K562 (cell line): Measurements from ENCODE around the gene SLC38A10. TPM values are rescaled to one million over a fixed set of nuclear protein-coding genes. Genes with fewer than 3 reads are reported as not detected.

Source experiments
- ATAC-seq: fragments of 200-7000 bp; cut with Tn5 transposase; 3 replicates; pipeline ENCODE4 v1.9.1; 2020; ENCODE audit warnings: moderate library complexity
- BruUV-seq: library from RNA; stranded (reverse); fragments of 400-500 nt; replicated peaks from 2 replicates; lab custom pipeline; 2021; lab: Mats Ljungman, UMichigan
- CTCF ChIA-PET: fragments of 300-600 bp; formaldehyde crosslinking; extraction: SDS; loops from one replicate; lab custom pipeline; 2021; ENCODE audit warnings: low intra/inter-chr PET ratio; lab: Yijun Ruan, JAX
- POLR2A ChIA-PET: fragments of 300-600, 350-650 bp; sonication (Branson Sonifier 250); formaldehyde crosslinking; extraction: SDS; loops from one replicate; lab custom pipeline; 2021; ENCODE audit warnings: antibody characterized with exemption, inconsistent platforms; lab: Yijun Ruan, JAX
- DNase-seq, 4 experiments: peaks; one replicate each; pipeline versions ENCODE4 v3.0.0 to v3.0.0-alpha.2; 2011 to 2018; ENCODE audit warnings: low spot score in 3 of 4, mixed read lengths in 3 of 4; ENCODE audit errors: extremely low read depth in 1 of 4
- FAIRE-seq: peaks from 2 replicates; lab custom pipeline; 2011; peaks lifted over from hg19 to GRCh38; lab: Jason Lieb, UNC
- H2AFZ ChIP-seq: 2 replicates; pipeline ENCODE4 v1.6.0; 2011; ENCODE audit warnings: low read depth, low read length, control low read depth, inconsistent platforms
- H3K27ac ChIP-seq: fragments of 200-600 bp; 3 replicates; pipeline ENCODE4 v1.8.0; 2011; ENCODE audit warnings: low read depth, mild to moderate bottlenecking, control low read depth, inconsistent platforms, low read length, moderate library complexity, mixed read lengths; ENCODE audit errors: extremely low read depth
- H3K27me3 ChIP-seq, 2 experiments: fragments of 300-600 bp in 1 of 2; 2 replicates in 1 of 2; 3 replicates in 1 of 2; pipeline versions ENCODE4 v1.6.0 to v1.8.0; 2011; ENCODE audit warnings: inconsistent platforms in 2 of 2, low read length in 2 of 2, mild to moderate bottlenecking in 1 of 2, mixed read lengths in 1 of 2, moderate library complexity in 1 of 2; ENCODE audit not compliant: control insufficient read depth in 2 of 2, insufficient read depth in 2 of 2
- H3K36me3 ChIP-seq: fragments of 300-600 bp; 3 replicates; pipeline ENCODE4 v1.8.0; 2011; ENCODE audit warnings: mild to moderate bottlenecking, low read length, inconsistent platforms; ENCODE audit not compliant: control insufficient read depth, insufficient read depth
- H3K4me1 ChIP-seq, 2 experiments: fragments of 200-600 bp in 1 of 2; replicated peaks in 1 of 2; 2 replicates in 1 of 2; 3 replicates in 1 of 2; pipeline versions ENCODE4 v1.5.1 to v1.8.0; 2011; ENCODE audit warnings: inconsistent platforms in 2 of 2, low read length in 2 of 2, mild to moderate bottlenecking in 1 of 2, mixed read lengths in 1 of 2, moderate library complexity in 1 of 2; ENCODE audit not compliant: control insufficient read depth in 2 of 2, insufficient read depth in 2 of 2
- H3K4me2 ChIP-seq: 2 replicates; pipeline ENCODE4 v1.6.1; 2011; ENCODE audit warnings: low read length, control low read depth, inconsistent platforms, mixed read lengths; ENCODE audit not compliant: insufficient read depth
- H3K4me3 ChIP-seq: fragments of 200-600 bp; sonication (generic), shearing (Covaris generic); 2 replicates; pipeline ENCODE4 v1.5.1; 2016; ENCODE audit warnings: control low read depth, inconsistent platforms
- H3K79me2 ChIP-seq: fragments of 200-600 bp; 3 replicates; pipeline ENCODE4 v1.8.0; 2011; ENCODE audit warnings: low read length, inconsistent platforms; ENCODE audit not compliant: control insufficient read depth, insufficient read depth
- H3K9ac ChIP-seq, 2 experiments: 2 replicates each; pipeline versions ENCODE4 v1.6.0 to v1.6.1; 2011; ENCODE audit warnings: low read depth in 2 of 2, low read length in 2 of 2, control low read depth in 1 of 2, inconsistent platforms in 1 of 2, mild to moderate bottlenecking in 1 of 2, mixed read lengths in 1 of 2; ENCODE audit not compliant: insufficient read depth in 1 of 2
- H3K9me1 ChIP-seq: one replicate; pipeline ENCODE4 v1.6.0; 2011; ENCODE audit warnings: inconsistent platforms, mild to moderate bottlenecking, low read length, moderate library complexity; ENCODE audit not compliant: control insufficient read depth, insufficient read depth
- H3K9me3 ChIP-seq: replicated peaks from 2 replicates; pipeline ENCODE4 v1.5.1; 2011; ENCODE audit warnings: low read depth, low read length, inconsistent platforms; ENCODE audit not compliant: control insufficient read depth, insufficient read depth
- H4K20me1 ChIP-seq: replicated peaks from 2 replicates; pipeline ENCODE4 v1.6.1; 2011; ENCODE audit warnings: low read length, inconsistent platforms, mixed read lengths; ENCODE audit not compliant: control insufficient read depth, insufficient read depth
- CHCHD3 ChIP-seq: fragments of 250-450 bp; sonication (Bioruptor Pico); IDR thresholded peaks from 2 replicates; pipeline ENCODE4 v2.1.2; 2022; ENCODE audit warnings: mild to moderate bottlenecking
- ELF2 ChIP-seq: fragments of 250-450 bp; sonication (Bioruptor Pico); IDR thresholded peaks from 2 replicates; pipeline ENCODE4 v1.5.0; 2021; ENCODE audit warnings: mild to moderate bottlenecking
- NRF1 ChIP-seq, 2 experiments: fragments of 450-650 bp; IDR thresholded peaks in 1 of 2; conservative IDR thresholded peaks in 1 of 2; 2 replicates each; pipeline ENCODE4 v1.6.1; 2014; ENCODE audit warnings: mild to moderate bottlenecking in 2 of 2
- PCBP1 ChIP-seq: fragments of 200-400 bp; formaldehyde crosslinking; IDR thresholded peaks from 2 replicates; pipeline ENCODE4 v1.6.1; 2018; ENCODE audit warnings: mild to moderate bottlenecking, low read depth, low read length; ENCODE audit not compliant: poor library complexity, severe bottlenecking
- POLR2A ChIP-seq: fragments of 450-650 bp; conservative IDR thresholded peaks from 2 replicates; pipeline ENCODE4 v1.6.1; 2016
- ZNF41 ChIP-seq: fragments of 250-450 bp; sonication (Bioruptor Pico); conservative IDR thresholded peaks from 2 replicates; pipeline ENCODE4 v1.4.0; 2020; ENCODE audit warnings: mild to moderate bottlenecking
- ZNF445 ChIP-seq: fragments of 250-450 bp; sonication (Bioruptor Pico); IDR thresholded peaks from 2 replicates; pipeline ENCODE4 v1.4.0; 2020; ENCODE audit warnings: low read depth, mild to moderate bottlenecking, moderate library complexity
- ZNF561 ChIP-seq: fragments of 450-650 bp; formaldehyde crosslinking; conservative IDR thresholded peaks from 2 replicates; pipeline ENCODE4 v1.4.0; 2020; ENCODE audit warnings: mild to moderate bottlenecking, moderate library complexity
- WGBS: fragments of 100-300 bp; shearing (Covaris generic); methylation state at CpG from one replicate; pipeline ENCODE4 v1.1.6; 2016; ENCODE audit warnings: low coverage, mixed read lengths; ENCODE audit not compliant: insufficient coverage; ENCODE audit errors: missing lambda C conversion rate; 5-methylcytosine and 5-hydroxymethylcytosine counted together
- in situ Hi-C: fragments of 300-500 bp; cut with MboI; formaldehyde crosslinking; loops from 4 replicates; pipeline ENCODE4 v1.15.0; 2018; ENCODE audit warnings: inconsistent platforms, mixed read lengths
- intact Hi-C: fragments of 100-400 bp; cut with micrococcal nuclease; formaldehyde crosslinking; loops from 2 replicates; pipeline ENCODE4 v1.14.2; 2022
- polyA plus RNA-seq, 8 experiments: library from polyadenylated mRNA; depleted of rRNA in 4 of 8; stranded (reverse) in 5 of 8; unstranded in 3 of 8; fragments of >200 nt; fragmentation: Nextera tagmentation in 2 of 8; fragmentation: Illumina TruSeq in 1 of 8; extraction: Ambion mirVana in 2 of 8; extraction: Trizol in 1 of 8; gene quantifications; 2 replicates each; pipeline versions ENCODE4 v1.2.1 to v1.2.3, GENCODE V29; 2011 to 2014; ENCODE audit warnings: inconsistent platforms in 1 of 8, missing spikeins in 1 of 8
- total RNA-seq, 7 experiments: library from RNA; depleted of rRNA in 6 of 7; stranded (reverse); fragments of >200 nt in 6 of 7; fragmentation: Illumina TruSeq in 2 of 7; extraction: Trizol in 2 of 7; gene quantifications; 2 replicates each; pipeline versions ENCODE4 v1.2.1 to v1.2.3, GENCODE V29; 2011 to 2021; ENCODE audit warnings: low replicate concordance in 1 of 7
- TF ChIP-seq, protein P1 (sequence below), 2 experiments: fragments of 150-350 bp in 1 of 2; IDR thresholded peaks; 2 replicates each; pipeline ENCODE4 v1.6.1; 2012 to 2016; ENCODE audit warnings: low read depth in 2 of 2, low read length in 2 of 2, mild to moderate bottlenecking in 1 of 2, moderate library complexity in 1 of 2
- TF ChIP-seq, protein P2 (sequence below): fragments of 250-450 bp; sonication (Bioruptor Pico); IDR thresholded peaks from 2 replicates; pipeline ENCODE4 v1.5.0; 2021; ENCODE audit warnings: mild to moderate bottlenecking, moderate library complexity

Gene SLC38A10
- total and polyA plus RNA-seq, 9 of the 15 experiments (the other 6 are each of a cell fraction or from before 2014, with no cell fraction given), result 0.45 to 54.2 (median 13.8) TPM

DNA sequence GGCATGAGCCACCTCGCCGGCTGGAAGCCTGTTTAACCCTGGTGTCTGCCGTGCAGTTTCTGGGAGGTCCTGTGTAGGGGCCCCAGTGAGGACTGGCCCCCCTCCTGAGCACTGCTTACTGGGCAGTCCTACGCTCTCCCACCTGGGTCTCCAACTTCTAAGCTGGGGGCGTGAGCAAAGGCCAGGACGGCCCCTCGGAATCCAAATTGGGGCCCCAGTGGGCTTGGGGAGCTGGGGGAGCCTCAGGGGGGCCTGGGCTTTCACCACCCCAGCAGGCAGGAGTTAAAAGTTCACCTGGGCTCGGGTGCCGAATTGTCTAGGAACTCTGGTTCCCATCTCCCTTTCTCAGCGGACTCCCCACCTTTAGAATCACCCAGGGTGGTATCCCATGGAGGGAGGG, 7.2 kb upstream of the SLC38A10 start:
- BruUV-seq, result no TSS peak
- intact Hi-C loops, result no loop called here
- no peak overlapping the region for H2AFZ ChIP-seq
- no peak overlapping the region for H3K27ac ChIP-seq
- H3K4me3 ChIP-seq, result no peak overlapping the region
- ATAC-seq (no peak), DNase-seq (no peak)
- POLR2A ChIA-PET, result interaction anchor here (0.8 kb wide), 1 partner anchor 10 kb away, joined by 3 read pairs; no protein-coding TSS in a partner anchor
- no peaks in the 10 kb centered on the region for H3K9me1 ChIP-seq
- H3K4me1 ChIP-seq, result peaks cover 0 to 66% of the 10 kb centered on the region in 2 experiments; a peak in 2 of 5 replicates
- no peaks in the 10 kb centered on the region for H4K20me1 ChIP-seq
- no peaks in the 10 kb centered on the region for H3K9me3 ChIP-seq
- H3K9ac ChIP-seq, result peak overlapping the region in 1 of 2 experiments; percentile 70; a peak in 2 of 4 replicates
- TF ChIP-seq CHCHD3 (CRISPR knock-in tag) (no peak), NRF1 (conservative IDR thresholded peaks at IDR 0.05 in 1 of 2, IDR thresholded peaks at IDR 0.05 in 1 of 2) (no peak), ZNF561 (CRISPR knock-in tag) (no peak), ZNF445 (no peak), PCBP1 (no peak), ELF2 (CRISPR knock-in tag) (no peak), ZNF41 (CRISPR knock-in tag) (no peak), POLR2A (no peak)
- TF ChIP-seq, protein P1, sequence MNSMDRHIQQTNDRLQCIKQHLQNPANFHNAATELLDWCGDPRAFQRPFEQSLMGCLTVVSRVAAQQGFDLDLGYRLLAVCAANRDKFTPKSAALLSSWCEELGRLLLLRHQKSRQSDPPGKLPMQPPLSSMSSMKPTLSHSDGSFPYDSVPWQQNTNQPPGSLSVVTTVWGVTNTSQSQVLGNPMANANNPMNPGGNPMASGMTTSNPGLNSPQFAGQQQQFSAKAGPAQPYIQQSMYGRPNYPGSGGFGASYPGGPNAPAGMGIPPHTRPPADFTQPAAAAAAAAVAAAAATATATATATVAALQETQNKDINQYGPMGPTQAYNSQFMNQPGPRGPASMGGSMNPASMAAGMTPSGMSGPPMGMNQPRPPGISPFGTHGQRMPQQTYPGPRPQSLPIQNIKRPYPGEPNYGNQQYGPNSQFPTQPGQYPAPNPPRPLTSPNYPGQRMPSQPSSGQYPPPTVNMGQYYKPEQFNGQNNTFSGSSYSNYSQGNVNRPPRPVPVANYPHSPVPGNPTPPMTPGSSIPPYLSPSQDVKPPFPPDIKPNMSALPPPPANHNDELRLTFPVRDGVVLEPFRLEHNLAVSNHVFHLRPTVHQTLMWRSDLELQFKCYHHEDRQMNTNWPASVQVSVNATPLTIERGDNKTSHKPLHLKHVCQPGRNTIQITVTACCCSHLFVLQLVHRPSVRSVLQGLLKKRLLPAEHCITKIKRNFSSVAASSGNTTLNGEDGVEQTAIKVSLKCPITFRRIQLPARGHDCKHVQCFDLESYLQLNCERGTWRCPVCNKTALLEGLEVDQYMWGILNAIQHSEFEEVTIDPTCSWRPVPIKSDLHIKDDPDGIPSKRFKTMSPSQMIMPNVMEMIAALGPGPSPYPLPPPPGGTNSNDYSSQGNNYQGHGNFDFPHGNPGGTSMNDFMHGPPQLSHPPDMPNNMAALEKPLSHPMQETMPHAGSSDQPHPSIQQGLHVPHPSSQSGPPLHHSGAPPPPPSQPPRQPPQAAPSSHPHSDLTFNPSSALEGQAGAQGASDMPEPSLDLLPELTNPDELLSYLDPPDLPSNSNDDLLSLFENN (IDR thresholded peaks at IDR 0.05; ENCODE audit: low read depth in 2 of 2, low read length in 2 of 2), result no peak
- TF ChIP-seq, protein P2, sequence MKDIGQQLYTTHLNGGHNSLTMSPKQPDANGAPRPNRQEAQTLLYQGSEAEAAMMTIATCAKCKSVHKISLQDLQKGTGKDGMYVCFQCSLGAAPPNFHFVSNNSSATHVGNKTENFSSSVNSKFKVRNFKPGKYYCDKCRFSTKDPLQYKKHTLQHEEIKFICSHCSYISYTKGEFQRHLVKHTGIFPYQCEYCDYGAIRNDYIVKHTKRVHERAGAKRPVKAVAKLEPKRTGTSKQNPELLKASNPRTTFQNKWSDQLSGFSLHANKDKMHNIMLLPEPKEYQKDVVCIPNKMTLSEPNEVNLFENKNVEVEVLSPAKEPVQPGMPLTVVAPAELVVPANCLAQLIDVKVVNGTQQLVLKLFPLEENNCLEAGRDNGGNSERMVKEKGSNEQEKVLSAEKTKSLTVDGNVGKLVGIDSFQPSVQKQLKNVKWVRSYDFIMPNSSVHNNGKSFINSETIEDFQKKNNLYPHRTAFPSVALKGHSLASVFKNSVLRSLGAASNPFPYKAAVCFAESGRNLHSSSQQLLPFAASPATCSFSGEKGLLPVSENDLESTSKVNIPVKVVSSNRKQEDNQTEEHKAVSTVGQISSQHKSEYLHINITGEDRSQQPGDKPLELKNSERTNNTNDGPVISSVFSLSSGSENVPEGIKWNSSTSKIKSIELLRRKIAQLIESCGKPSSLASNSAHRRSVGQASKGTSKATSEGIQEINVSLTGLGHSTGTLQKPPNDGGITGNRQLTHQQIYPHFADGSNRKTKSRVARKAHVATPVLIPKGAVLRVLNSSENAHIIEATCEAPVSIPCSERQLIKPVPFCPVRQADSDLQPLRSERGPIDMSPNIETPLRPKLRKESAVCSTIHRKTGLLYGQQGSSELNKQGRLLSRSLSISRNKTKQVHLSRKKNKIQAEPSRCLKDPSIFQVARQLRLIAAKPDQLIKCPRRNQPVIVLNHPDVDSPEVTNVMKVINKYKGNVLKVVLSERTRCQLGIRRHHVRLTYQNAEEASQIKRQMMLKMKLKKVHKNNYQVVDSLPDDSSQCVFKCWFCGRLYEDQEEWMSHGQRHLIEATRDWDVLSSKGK, result no peak
- TF ChIP-seq, all 486 proteins: peak for 0
- H3K4me2 ChIP-seq, result no peak overlapping the region
- 28% methylated on average over 5 of the region's 10 CpGs for WGBS
- no peak for FAIRE-seq
- H3K36me3 ChIP-seq, result no peaks in the 10 kb centered on the region
- no peaks in the 10 kb centered on the region for H3K79me2 ChIP-seq
- CTCF ChIA-PET, result no interaction called here
- in situ Hi-C loops, result no loop called here
- H3K27me3 ChIP-seq, result no peaks in the 10 kb centered on the region
